ENCODE data around the gene ADGRD1. TPM values are rescaled to one million over a fixed set of nuclear protein-coding genes. Genes with fewer than 3 reads are reported as not detected.

ADGRD1 gene
- total RNA-seq, 1 experiment from 2014 or later = not detected

DNA sequence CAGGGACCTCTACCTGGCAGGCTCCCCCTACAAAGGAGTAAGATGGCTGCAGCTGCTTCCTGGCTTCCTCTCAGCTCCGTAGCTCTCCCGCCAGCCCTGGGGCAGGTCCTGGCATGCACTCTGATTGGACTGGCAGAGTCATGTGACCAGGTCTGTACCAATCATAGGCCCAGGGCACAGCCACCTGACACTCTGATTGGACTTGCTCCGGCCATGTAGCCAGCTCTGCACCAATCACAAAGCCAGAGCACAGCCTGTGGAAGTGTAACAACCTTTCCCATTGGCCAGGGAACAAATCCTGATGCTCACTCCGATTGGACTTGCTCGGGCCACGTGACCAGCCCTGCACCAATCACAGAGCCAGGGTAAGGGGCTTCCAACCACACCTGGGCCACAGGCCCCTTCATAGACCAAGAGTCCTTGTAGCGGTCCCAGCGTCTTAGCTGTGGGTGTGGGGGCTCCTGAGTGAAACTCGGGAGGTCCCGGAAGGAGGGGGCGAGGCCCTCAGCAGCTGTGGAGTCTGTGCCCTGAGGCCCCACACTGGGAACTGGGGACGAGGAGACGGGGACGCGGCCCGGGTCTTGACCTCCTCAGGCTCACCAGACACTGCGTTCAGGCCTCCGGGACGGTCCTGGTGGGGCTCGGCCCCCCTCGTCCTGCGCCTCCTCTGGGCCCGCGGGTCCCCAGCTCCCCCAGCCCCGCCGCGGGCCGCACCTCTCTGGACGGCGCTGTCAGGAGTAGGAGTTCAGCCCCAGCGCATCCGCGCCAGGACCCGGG, 210.6 kb downstream of the ADGRD1 start:
- in situ Hi-C loops (cut with HindIII; ENCODE audit: low pct_unique_long_range_greater_than_20kb, low sequenced_read_pairs) = no loop called here
- DNase-seq (ENCODE audit: low read depth) = no peak

DNA sequence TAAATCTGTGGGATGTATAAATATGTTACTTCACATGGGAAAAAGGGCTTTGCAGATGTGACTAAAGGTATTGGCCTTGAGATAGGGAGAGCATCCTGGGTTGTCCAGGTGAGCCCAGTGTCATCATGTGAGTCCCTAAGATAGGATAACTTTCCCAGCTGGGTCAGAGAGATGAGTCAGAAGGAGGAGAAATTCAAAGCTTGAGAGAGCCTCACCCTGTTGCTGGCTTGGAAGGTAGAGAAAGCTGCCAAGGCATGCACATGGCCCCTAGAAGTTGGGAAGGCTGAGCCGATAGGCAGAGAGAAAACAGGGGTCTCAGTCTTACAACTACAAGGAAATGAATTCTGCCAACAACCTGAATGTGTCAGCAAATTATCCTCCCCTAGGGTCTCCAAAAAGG, 213.0 kb downstream of the ADGRD1 start:
- DNase-seq (ENCODE audit: low read depth) = no peak
- in situ Hi-C loops (cut with HindIII; ENCODE audit: low pct_unique_long_range_greater_than_20kb, low sequenced_read_pairs) = no loop called here

DNA sequence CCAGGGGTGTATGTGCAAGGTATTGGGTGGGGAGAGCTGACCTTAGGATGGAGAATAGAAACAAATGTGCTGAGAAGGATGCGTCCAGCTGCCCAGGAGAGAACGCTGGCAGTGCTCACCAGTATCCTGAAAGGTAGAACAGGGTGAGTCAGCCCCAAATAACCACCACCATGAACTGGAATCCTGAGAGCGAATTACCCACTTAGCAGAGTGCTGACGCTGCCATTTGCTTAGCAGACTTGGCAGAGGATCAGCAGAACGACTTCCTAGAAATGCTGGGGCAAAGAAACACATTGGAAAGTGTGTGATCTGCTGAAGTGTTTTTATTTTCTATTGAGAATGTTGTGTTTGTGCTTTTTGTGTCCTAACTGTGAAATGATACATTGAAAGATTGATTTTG, 213.6 kb downstream of the ADGRD1 start:
- DNase-seq (ENCODE audit: low read depth) = no peak
- in situ Hi-C loops (cut with HindIII; ENCODE audit: low pct_unique_long_range_greater_than_20kb, low sequenced_read_pairs) = no loop called here

- in situ Hi-C loops (cut with HindIII; ENCODE audit: low pct_unique_long_range_greater_than_20kb, low sequenced_read_pairs) = no loop called here
- DNase-seq (ENCODE audit: low read depth) = no peak
Measured at GRCh38 chr12:131171029-131171428, 217.3 kb downstream of the ADGRD1 start.

- DNase-seq (ENCODE audit: low read depth) = no peak
- in situ Hi-C loops (cut with HindIII; ENCODE audit: low pct_unique_long_range_greater_than_20kb, low sequenced_read_pairs) = no loop called here
Measured at GRCh38 chr12:131174901-131175300, 221.2 kb downstream of the ADGRD1 start.

DNA sequence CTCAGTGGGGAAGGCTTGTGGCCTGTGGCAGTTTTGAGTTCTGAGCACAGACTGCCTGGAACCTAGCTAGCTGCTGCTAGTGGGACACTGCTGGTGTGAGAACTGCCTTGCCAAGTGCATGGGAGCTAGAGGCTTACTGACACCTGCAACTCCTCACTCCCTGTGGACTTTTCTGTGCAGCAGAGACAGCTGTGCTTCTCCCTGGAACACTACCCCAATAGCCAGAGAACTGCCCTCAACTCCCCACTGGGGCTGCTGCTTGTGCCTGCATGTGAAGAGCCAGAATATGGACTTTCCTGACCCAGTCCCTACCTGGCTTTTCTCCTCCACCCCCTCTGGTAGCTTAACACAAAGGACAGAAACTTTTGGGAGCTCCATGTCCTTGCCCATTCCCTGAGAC, 222.6 kb downstream of the ADGRD1 start:
- no peak for DNase-seq (ENCODE audit: low read depth)
- in situ Hi-C loops (cut with HindIII; ENCODE audit: low pct_unique_long_range_greater_than_20kb, low sequenced_read_pairs) = no loop called here

DNA sequence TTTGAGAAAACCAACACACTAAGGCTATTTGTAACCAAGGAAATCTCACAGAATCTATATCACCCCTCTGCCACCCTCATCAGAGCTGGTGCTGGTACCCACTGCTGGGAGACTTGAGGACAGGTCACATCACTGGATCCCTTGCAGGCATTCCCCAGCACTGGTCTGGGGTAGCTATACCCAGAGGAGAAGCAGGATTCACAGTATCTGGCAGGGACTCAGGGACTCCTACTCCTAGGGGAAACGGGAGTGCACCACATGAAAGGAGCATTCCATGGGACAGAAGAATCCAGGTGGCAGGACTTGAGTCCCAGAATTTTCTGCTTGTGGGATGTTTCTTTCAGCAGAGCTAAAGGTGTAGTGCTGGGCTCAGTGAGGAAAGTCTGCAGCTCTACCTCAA, 223.2 kb downstream of the ADGRD1 start:
- DNase-seq (ENCODE audit: low read depth) = no peak
- in situ Hi-C loops (cut with HindIII; ENCODE audit: low pct_unique_long_range_greater_than_20kb, low sequenced_read_pairs) = no loop called here

- in situ Hi-C loops (cut with HindIII; ENCODE audit: low pct_unique_long_range_greater_than_20kb, low sequenced_read_pairs) = no loop called here
- no peak for DNase-seq (ENCODE audit: low read depth)
Measured at GRCh38 chr12:131177599-131177998, 223.9 kb downstream of the ADGRD1 start.

DNA sequence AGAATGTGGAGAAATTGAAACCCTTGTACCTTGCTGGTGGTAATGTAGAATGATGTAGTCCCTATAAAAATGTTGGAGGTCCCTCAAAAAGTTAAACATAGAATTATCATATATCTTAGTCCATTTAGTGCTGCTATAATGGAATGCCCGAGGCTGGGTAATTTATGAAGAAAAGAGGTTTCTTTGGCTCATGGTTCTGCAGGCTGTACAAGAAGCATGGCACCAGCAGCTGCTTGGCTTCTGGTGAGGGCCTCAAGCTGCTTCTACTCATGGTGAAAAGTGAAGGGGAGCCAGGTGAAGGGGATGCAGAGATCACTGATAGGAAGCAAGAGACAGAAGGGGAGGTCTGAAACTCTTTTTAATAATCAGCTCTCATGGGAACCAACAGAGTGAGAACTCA, 233.9 kb downstream of the ADGRD1 start:
- DNase-seq (ENCODE audit: low read depth) = no peak
- in situ Hi-C loops (cut with HindIII; ENCODE audit: low pct_unique_long_range_greater_than_20kb, low sequenced_read_pairs) = no loop called here

- in situ Hi-C loops (cut with HindIII; ENCODE audit: low pct_unique_long_range_greater_than_20kb, low sequenced_read_pairs) = no loop called here
- DNase-seq (ENCODE audit: low read depth) = no peak
Measured at GRCh38 chr12:131188131-131189050, 234.7 kb downstream of the ADGRD1 start.

DNA sequence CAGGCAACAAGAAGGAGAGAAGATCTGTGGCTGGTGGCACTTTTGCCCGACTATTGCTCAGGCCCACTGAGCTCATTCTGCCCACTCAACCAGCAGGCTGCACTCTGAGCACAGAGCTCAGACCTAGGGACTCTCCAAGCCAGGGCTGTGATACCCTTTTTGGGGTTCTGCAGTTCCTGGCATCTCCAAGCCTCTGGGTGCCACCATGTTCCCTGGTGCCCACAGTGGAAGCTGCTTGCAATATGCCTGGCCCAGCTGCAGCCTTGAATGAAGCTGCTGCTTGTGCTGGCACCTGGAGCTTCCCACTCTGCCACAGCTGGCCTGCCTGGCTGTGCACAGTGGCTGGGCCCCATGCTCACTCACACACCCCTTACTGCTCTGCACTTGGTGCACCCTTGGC, 236.1 kb downstream of the ADGRD1 start:
- DNase-seq (ENCODE audit: low read depth) = no peak
- in situ Hi-C loops (cut with HindIII; ENCODE audit: low pct_unique_long_range_greater_than_20kb, low sequenced_read_pairs) = no loop called here

DNA sequence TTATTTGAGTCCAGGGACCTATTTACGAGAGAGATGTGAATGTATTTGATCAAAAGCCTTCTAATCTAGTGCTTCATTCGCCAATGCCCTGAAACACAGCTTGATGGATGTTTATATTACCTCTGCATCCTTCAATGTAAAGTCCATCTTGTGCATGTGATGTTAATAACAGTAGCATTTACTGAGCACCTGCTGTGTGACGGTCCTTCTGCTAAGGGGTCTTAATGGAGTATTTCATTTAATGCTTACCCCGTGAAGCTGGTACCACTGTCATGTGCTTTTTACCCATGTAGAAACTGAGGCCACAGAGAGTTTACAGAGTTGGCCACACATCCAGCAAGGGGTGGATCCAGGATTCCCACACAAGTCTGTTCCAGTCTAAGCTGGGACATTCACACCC, 237.3 kb downstream of the ADGRD1 start:
- no peak for DNase-seq (ENCODE audit: low read depth)
- in situ Hi-C loops (cut with HindIII; ENCODE audit: low pct_unique_long_range_greater_than_20kb, low sequenced_read_pairs) = no loop called here

Other genes starting within 250 kb of the ADGRD1 start
- not detected in 2 replicates for gene RIMBP2, start 237.6 kb upstream of the ADGRD1 start, total RNA-seq (2014; rRNA removed; shearing (Covaris generic); ENCODE audit: low replicate concordance)
- 26.6 and 30.8 TPM in 2 replicates for gene STX2, start 114.7 kb upstream of the ADGRD1 start, total RNA-seq (2014; rRNA removed; shearing (Covaris generic); ENCODE audit: low replicate concordance)
- gene RAN, start 81.8 kb upstream of the ADGRD1 start, total RNA-seq (2014; rRNA removed; shearing (Covaris generic); ENCODE audit: low replicate concordance) = 870 and 896 TPM in 2 replicates

Data from Caki2 (cell line).